Mesendoderm (in vitro differentiated cells): Measurements from ENCODE around the gene CPNE5.
A peak's percentile ranks its signal among the peaks of the same experiment; 100 is the strongest.

Experiments used
- DNase-seq: peaks from one replicate; pipeline ENCODE4 v3.0.0; 2013
- H2AK5ac ChIP-seq: 2 replicates; pipeline ENCODE4 v1.6.1; 2013; ENCODE audit warnings: low read length, inconsistent platforms
- H2BK120ac ChIP-seq: 2 replicates; pipeline ENCODE4 v1.6.1; 2013; ENCODE audit warnings: low read depth, mild to moderate bottlenecking, low read length, moderate library complexity, mixed read lengths
- H2BK15ac ChIP-seq: replicated peaks from 2 replicates; pipeline ENCODE4 v1.6.1; 2013; ENCODE audit warnings: low read depth, mild to moderate bottlenecking, moderate library complexity
- H2BK5ac ChIP-seq: 2 replicates; pipeline ENCODE4 v1.6.1; 2013; ENCODE audit warnings: low read length, inconsistent platforms
- H3K18ac ChIP-seq: 2 replicates; pipeline ENCODE4 v1.6.1; 2013; ENCODE audit warnings: mild to moderate bottlenecking, low read length, mixed read lengths
- H3K23ac ChIP-seq: one replicate; pipeline ENCODE4 v1.6.1; 2013; ENCODE audit warnings: low read length
- H3K27ac ChIP-seq: 2 replicates; pipeline ENCODE4 v1.5.1; 2013; ENCODE audit warnings: low read depth, mild to moderate bottlenecking, inconsistent platforms, low read length, moderate library complexity
- H3K27me3 ChIP-seq: 2 replicates; pipeline ENCODE4 v1.6.1; 2013; ENCODE audit warnings: low read length, control low read depth, mild to moderate bottlenecking, inconsistent platforms; ENCODE audit not compliant: insufficient read depth, poor library complexity
- H3K36me3 ChIP-seq: 2 replicates; pipeline ENCODE4 v1.6.1; 2013; ENCODE audit warnings: low read length, inconsistent platforms; ENCODE audit not compliant: control insufficient read depth, insufficient read depth
- H3K4ac ChIP-seq: one replicate; pipeline ENCODE4 v1.6.1; 2013; ENCODE audit warnings: low read depth, mild to moderate bottlenecking, low read length, moderate library complexity
- H3K4me1 ChIP-seq: 2 replicates; pipeline ENCODE4 v1.6.1; 2013; ENCODE audit warnings: low read depth, low read length, inconsistent platforms; ENCODE audit not compliant: control insufficient read depth
- H3K4me2 ChIP-seq: 2 replicates; pipeline ENCODE4 v1.6.1; 2013; ENCODE audit warnings: low read length
- H3K4me3 ChIP-seq: 2 replicates; pipeline ENCODE4 v1.5.1; 2013; ENCODE audit warnings: mild to moderate bottlenecking, low read length
- H3K56ac ChIP-seq: one replicate; pipeline ENCODE4 v1.6.1; 2013; ENCODE audit warnings: low read length
- H3K79me1 ChIP-seq: 2 replicates; pipeline ENCODE4 v1.6.1; 2013; ENCODE audit warnings: low read length, inconsistent platforms
- H3K79me2 ChIP-seq: 2 replicates; pipeline ENCODE4 v1.6.1; 2013; ENCODE audit warnings: mild to moderate bottlenecking, low read length; ENCODE audit not compliant: control insufficient read depth, insufficient read depth
- H3K9ac ChIP-seq: 2 replicates; pipeline ENCODE4 v1.6.1; 2013; ENCODE audit warnings: low read length, inconsistent platforms
- H4K5ac ChIP-seq: one replicate; pipeline ENCODE4 v1.6.1; 2013; ENCODE audit warnings: low read length
- H4K8ac ChIP-seq: one replicate; pipeline ENCODE4 v1.6.1; 2013; ENCODE audit warnings: low read depth, mild to moderate bottlenecking, control low read depth, low read length, moderate library complexity
- WGBS: extraction: QIAGEN DNeasy Blood & Tissue Kit; methylation state at CpG from one replicate; pipeline ENCODE4 v1.1.7; 2013; ENCODE audit warnings: low lambda C conversion rate, missing lambda C conversion rate; ENCODE audit not compliant: insufficient coverage; ENCODE audit errors: extremely low coverage; 5-methylcytosine and 5-hydroxymethylcytosine counted together

Gene CPNE5

DNA sequence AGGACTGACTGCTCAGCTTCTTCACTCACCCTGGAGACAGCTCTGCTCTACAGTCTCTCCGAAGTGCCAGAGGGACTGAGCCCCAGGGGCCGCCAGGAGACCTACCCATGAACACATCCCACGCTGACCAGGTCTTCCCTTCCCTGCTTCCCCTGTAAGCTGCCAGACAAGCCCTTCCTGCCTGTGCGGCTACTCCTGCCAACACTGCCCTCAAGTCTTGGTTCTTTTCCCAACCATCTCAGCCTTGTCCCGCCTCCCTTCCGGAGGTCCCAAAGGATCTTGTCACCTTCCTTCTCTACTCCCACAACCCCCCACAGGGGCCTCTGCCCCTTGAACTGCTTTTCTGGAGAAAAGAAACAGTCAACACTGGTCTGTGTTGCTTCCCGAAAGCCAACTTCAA lies 15.0 kb downstream of the CPNE5 start:
- no peak overlapping the region for H4K8ac ChIP-seq
- H3K36me3 ChIP-seq = no peaks in the 10 kb centered on the region
- no peaks in the 10 kb centered on the region for H3K27me3 ChIP-seq
- H3K27ac ChIP-seq = no peak overlapping the region
- H3K79me2 ChIP-seq = no peaks in the 10 kb centered on the region
- H3K4me3 ChIP-seq = no peak overlapping the region
- no peak overlapping the region for H3K56ac ChIP-seq
- no peak overlapping the region for H4K5ac ChIP-seq
- H3K4me1 ChIP-seq = peaks cover 3% of the 10 kb centered on the region
- H3K23ac ChIP-seq = no peak overlapping the region
- H2BK5ac ChIP-seq = no peak overlapping the region
- H2BK15ac ChIP-seq = no peak overlapping the region
- no peak overlapping the region for H3K4ac ChIP-seq
- no peak overlapping the region for H2AK5ac ChIP-seq
- no peaks in the 10 kb centered on the region for H3K79me1 ChIP-seq
- no peak overlapping the region for H3K9ac ChIP-seq
- H3K18ac ChIP-seq = no peak overlapping the region
- no CpG with 5 or more reads among the region's 7 CpGs for WGBS
- DNase-seq = no peak
- H3K4me2 ChIP-seq = no peak overlapping the region
- H2BK120ac ChIP-seq = no peak overlapping the region

DNA sequence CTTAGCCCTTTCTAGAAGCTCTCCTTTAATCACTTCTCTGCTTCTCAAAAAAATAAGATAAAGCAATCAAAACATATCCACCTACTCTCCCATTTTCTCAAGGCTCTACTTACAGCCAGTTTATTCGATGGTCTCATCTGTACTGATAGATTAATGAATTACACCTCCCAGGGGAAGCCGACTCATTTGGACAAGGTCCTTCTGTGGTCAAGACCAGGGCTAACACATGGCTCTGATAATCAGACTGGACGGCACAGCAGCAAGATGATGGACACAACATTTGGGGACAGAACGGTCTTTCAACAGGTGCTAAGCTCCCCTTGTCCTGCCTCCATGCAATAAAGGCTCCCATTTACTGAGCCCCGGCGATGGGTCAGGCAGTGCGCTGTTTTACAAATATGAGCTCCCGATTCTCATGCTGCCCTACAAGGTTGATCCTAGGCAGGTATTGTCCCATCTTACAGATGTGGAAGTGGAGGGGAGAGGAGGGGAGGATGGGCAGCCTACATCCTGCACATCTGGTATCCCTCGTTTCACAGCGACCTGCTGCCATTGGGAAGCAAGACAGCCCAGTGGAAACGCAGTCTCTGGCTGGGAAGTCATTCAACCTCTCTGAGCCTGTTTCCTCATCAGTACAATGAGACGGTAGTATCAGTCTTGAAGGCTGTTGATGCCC lies 15.7 kb downstream of the CPNE5 start:
- H3K18ac ChIP-seq = no peak overlapping the region
- H4K8ac ChIP-seq = no peak overlapping the region
- H3K27me3 ChIP-seq = no peaks in the 10 kb centered on the region
- no peak overlapping the region for H2BK5ac ChIP-seq
- WGBS = no CpG with 5 or more reads among the region's 12 CpGs
- H3K4me3 ChIP-seq = no peak overlapping the region
- H3K56ac ChIP-seq = no peak overlapping the region
- H2BK120ac ChIP-seq = no peak overlapping the region
- H3K4me2 ChIP-seq = no peak overlapping the region
- no peak overlapping the region for H3K9ac ChIP-seq
- no peak for DNase-seq
- no peaks in the 10 kb centered on the region for H3K79me1 ChIP-seq
- no peak overlapping the region for H4K5ac ChIP-seq
- no peak overlapping the region for H2AK5ac ChIP-seq
- H3K27ac ChIP-seq = no peak overlapping the region
- no peak overlapping the region for H2BK15ac ChIP-seq
- no peaks in the 10 kb centered on the region for H3K36me3 ChIP-seq
- no peak overlapping the region for H3K23ac ChIP-seq
- no peaks in the 10 kb centered on the region for H3K79me2 ChIP-seq
- H3K4me1 ChIP-seq = peaks cover 3% of the 10 kb centered on the region
- no peak overlapping the region for H3K4ac ChIP-seq

DNA sequence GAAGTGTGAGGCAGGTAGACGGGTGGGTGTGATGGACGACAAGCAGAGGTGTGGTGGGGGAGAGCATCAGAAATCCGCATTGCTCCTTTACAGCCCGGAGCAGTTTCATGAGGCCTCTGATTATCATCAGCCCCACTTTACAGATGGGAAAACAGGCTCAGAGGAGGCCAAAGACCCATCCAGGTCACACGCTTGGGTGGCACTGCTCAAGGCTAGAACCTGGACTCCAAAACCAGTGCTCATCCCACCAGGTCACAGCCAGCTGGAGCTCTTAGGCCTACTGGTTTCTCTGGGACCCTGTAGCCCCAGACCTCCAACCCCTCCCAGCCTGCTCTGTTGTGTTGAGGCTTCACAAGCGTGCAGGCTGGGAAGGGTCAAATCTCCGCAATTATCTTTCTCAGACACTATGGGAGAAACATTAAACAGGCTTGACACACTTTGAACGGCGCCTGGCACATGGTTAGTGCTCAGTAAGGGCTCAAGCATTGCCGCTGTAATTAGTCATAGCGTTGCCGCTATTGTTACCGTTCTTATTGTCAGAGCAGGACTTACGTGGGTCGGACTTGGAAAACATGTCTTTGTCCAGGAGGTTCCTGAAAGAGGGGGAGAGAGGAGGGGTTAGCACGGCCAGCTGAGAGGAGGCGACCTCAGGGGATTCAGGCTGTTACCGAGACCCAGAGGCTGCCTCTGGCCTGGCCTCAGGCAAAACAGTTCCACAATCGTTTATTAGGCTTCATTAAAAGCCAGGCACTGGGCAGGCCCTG lies 16.6 kb downstream of the CPNE5 start:
- no CpG with 5 or more reads among the region's 19 CpGs for WGBS
- H2BK5ac ChIP-seq = no peak overlapping the region
- no peaks in the 10 kb centered on the region for H3K79me1 ChIP-seq
- no peak overlapping the region for H3K4me3 ChIP-seq
- H3K4me2 ChIP-seq = no peak overlapping the region
- no peak overlapping the region for H3K23ac ChIP-seq
- H2BK120ac ChIP-seq = no peak overlapping the region
- H3K27me3 ChIP-seq = no peaks in the 10 kb centered on the region
- no peak overlapping the region for H4K8ac ChIP-seq
- no peak overlapping the region for H3K9ac ChIP-seq
- no peak overlapping the region for H2BK15ac ChIP-seq
- H3K27ac ChIP-seq = no peak overlapping the region
- no peak overlapping the region for H3K18ac ChIP-seq
- H2AK5ac ChIP-seq = no peak overlapping the region
- no peak for DNase-seq
- H3K79me2 ChIP-seq = no peaks in the 10 kb centered on the region
- H3K36me3 ChIP-seq = no peaks in the 10 kb centered on the region
- no peak overlapping the region for H3K4ac ChIP-seq
- H3K56ac ChIP-seq = no peak overlapping the region
- H4K5ac ChIP-seq = no peak overlapping the region
- peaks cover 3% of the 10 kb centered on the region for H3K4me1 ChIP-seq

DNA sequence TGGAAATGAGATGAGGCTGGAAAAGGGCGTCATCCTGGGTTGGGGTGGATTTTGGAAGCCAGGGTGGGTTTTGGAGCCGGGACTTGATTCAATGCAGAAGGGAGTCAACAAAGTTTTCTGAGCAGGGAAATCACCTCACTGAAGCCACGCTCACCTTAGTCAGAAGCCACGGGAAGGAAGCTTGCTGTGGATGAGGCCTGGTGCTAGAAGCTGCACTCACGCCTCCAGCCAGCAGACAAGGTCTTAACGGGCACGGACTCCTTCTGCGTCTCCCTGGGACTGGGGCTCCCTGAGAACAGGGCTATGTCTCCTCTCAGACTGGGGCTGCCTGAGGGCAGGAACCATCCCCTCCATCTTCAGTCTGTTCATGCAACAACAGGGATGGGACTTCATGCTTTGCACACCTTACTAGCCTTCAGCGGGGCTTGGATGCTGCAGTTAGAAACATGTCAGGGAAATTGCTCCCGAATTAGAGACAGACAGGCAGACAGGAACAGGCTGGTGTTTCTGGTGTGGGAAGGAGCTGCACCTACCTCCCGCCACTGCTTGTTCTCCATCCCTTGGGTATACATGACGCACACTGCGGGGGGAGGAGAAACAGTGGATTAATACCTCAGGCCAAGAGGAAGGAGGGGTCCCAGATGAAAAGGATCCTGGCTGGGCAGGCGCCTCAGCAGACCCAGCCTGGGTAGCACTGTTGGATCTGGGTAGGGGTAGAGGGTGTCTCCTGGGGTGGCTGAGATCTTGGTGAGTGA lies 17.5 kb downstream of the CPNE5 start:
- Histone ChIP-seq H3K23ac (no peak overlapping the region), H2BK120ac (no peak overlapping the region), H3K18ac (no peak overlapping the region), H3K9ac (no peak overlapping the region), H3K56ac (peak overlapping the region; percentile 47), H2AK5ac (no peak overlapping the region), H3K4ac (no peak overlapping the region), H3K79me2 (no peaks in the 10 kb centered on the region), H2BK15ac (no peak overlapping the region), H3K4me3 (no peak overlapping the region), H2BK5ac (no peak overlapping the region), H3K36me3 (no peaks in the 10 kb centered on the region), H4K8ac (no peak overlapping the region), H3K27me3 (no peaks in the 10 kb centered on the region), H3K4me1 (peaks cover 3% of the 10 kb centered on the region), H3K79me1 (no peaks in the 10 kb centered on the region), H3K4me2 (no peak overlapping the region), H4K5ac (no peak overlapping the region), H3K27ac (no peak overlapping the region)
- no CpG with 5 or more reads among the region's 14 CpGs for WGBS
- no peak for DNase-seq

DNA sequence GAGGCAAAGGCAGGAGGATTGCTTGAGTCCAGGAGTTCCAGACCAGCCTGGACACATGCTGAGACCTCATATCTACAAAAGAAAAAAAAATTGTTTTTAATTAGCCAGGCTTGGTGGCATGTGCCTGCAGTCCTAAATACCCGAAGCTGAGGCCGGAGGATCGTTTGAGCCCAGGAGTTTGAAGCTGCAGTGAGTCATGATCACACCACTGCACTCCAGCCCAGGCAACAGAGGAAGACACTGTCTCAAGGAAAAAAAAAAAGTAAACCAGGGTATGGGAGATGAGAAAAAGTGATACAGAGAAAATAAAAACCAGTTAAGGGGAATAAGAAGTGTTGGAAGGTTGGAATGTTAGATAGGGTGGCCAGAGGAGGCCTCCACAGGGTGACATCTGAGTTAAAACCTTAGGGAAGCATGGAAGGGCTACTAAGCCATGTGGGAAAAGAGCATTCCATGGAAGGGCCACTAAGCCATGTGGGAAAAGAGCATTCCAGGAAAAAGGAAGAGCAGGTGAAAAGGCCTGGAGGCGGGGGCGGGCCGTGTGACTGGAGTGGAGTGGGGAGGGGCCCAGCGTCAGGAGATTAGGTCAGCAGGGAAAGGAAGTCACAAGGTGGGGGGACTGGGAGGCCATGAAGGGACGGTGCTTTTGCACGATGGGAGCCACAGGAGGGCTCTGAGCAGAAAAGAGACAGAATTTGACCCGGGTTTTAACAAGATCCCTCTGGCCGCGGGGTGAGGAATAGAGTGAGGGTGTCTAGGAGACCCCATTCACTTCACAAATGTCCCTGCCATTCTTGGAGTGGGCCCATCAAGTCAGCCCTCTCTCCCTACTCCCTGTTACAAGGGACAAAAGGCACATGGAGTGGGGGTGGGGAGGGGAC lies 18.3 kb downstream of the CPNE5 start:
- no peak overlapping the region for H4K8ac ChIP-seq
- H3K23ac ChIP-seq = no peak overlapping the region
- no peaks in the 10 kb centered on the region for H3K27me3 ChIP-seq
- no peak overlapping the region for H3K4ac ChIP-seq
- no peak overlapping the region for H4K5ac ChIP-seq
- H3K18ac ChIP-seq = no peak overlapping the region
- no peak overlapping the region for H2BK5ac ChIP-seq
- peak; percentile 78 for DNase-seq
- no peak overlapping the region for H2BK120ac ChIP-seq
- H2AK5ac ChIP-seq = no peak overlapping the region
- no peaks in the 10 kb centered on the region for H3K36me3 ChIP-seq
- no peak overlapping the region for H2BK15ac ChIP-seq
- no peaks in the 10 kb centered on the region for H3K79me2 ChIP-seq
- no peak overlapping the region for H3K9ac ChIP-seq
- H3K56ac ChIP-seq = peak overlapping the region; percentile 47
- no peak overlapping the region for H3K4me2 ChIP-seq
- WGBS = no CpG with 5 or more reads among the region's 12 CpGs
- H3K4me1 ChIP-seq = peaks cover 3% of the 10 kb centered on the region
- H3K4me3 ChIP-seq = no peak overlapping the region
- no peaks in the 10 kb centered on the region for H3K79me1 ChIP-seq
- no peak overlapping the region for H3K27ac ChIP-seq
